ENCODE data around the gene CRNKL1.

DNA sequence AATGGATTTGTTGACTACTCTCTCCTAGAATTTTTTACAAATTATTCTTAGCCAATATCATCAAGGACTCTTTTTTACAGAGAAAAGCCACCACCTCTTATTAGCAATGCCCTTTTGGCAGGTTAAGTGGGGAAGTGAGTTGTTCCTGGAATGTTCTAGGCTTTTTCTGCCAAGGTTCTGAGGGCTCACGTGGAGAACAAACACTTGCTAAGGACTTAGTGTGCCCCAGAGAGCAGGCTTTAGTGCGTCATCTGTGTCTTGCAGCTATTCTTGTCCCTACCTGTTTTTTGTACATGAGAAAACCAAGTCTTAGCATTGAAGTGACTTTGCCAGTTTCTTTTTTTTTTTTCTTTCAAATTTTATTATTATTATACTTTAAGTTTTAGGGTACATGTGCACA lies 33.5 kb upstream of the CRNKL1 start:
- TF ChIP-seq POLR2AphosphoS5 (IDR thresholded peaks at IDR 0.05), result peak; percentile 58 to 62
- TF ChIP-seq, protein P1, sequence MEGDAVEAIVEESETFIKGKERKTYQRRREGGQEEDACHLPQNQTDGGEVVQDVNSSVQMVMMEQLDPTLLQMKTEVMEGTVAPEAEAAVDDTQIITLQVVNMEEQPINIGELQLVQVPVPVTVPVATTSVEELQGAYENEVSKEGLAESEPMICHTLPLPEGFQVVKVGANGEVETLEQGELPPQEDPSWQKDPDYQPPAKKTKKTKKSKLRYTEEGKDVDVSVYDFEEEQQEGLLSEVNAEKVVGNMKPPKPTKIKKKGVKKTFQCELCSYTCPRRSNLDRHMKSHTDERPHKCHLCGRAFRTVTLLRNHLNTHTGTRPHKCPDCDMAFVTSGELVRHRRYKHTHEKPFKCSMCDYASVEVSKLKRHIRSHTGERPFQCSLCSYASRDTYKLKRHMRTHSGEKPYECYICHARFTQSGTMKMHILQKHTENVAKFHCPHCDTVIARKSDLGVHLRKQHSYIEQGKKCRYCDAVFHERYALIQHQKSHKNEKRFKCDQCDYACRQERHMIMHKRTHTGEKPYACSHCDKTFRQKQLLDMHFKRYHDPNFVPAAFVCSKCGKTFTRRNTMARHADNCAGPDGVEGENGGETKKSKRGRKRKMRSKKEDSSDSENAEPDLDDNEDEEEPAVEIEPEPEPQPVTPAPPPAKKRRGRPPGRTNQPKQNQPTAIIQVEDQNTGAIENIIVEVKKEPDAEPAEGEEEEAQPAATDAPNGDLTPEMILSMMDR (IDR thresholded peaks at IDR 0.05), result no peak
- no peak for TF ChIP-seq POLR2A (IDR thresholded peaks at IDR 0.05; ENCODE audit: low read depth)
- no peak for TF ChIP-seq EP300 (IDR thresholded peaks at IDR 0.05)
